Kidney (tissue), 14 donors: ENCODE data around the gene NEU2. TPM values are rescaled to one million over a fixed set of nuclear protein-coding genes. Genes with fewer than 3 reads are reported as not detected.

Source experiments
- DNase-seq, 5 donors: peaks; one replicate each; pipeline ENCODE4 v3.0.0-alpha.2; 2013 to 2020
- FAIRE-seq: peaks from 2 replicates; lab custom pipeline; 2012; peaks lifted over from hg19 to GRCh38; lab: Jason Lieb, UNC
- H3K27ac ChIP-seq, 2 donors: one replicate each; pipeline ENCODE4 v1.7.0; 2013; ENCODE audit warnings: low read depth in 2 of 2, low read length in 2 of 2, inconsistent platforms in 1 of 2
- H3K27me3 ChIP-seq: one replicate; pipeline ENCODE4 v1.7.1; 2013; ENCODE audit warnings: low read length, inconsistent platforms; ENCODE audit not compliant: control insufficient read depth, insufficient read depth
- H3K36me3 ChIP-seq, 3 donors: one replicate each; pipeline versions ENCODE4 v1.7.0 to v1.7.1; 2013; ENCODE audit warnings: low read length in 3 of 3, control low read depth in 1 of 3, inconsistent platforms in 1 of 3; ENCODE audit not compliant: insufficient read depth in 3 of 3, control insufficient read depth in 2 of 3
- H3K4me1 ChIP-seq, 3 donors: one replicate each; pipeline versions ENCODE4 v1.7.0 to v1.7.1; 2013; ENCODE audit warnings: low read length in 3 of 3, inconsistent platforms in 1 of 3, low read depth in 1 of 3; ENCODE audit not compliant: control insufficient read depth in 2 of 3, insufficient read depth in 2 of 3
- H3K4me3 ChIP-seq, 3 donors: one replicate each; pipeline versions ENCODE4 v1.7.0 to v1.8.1; 2013; ENCODE audit warnings: low read length in 3 of 3, control low read depth in 1 of 3, inconsistent platforms in 1 of 3
- H3K9ac ChIP-seq, 3 donors: one replicate each; pipeline versions ENCODE4 v1.7.0 to v1.7.1; 2013; ENCODE audit warnings: low read length in 3 of 3, control low read depth in 1 of 3, inconsistent platforms in 1 of 3
- H3K9me3 ChIP-seq, 3 donors: one replicate each; pipeline versions ENCODE4 v1.7.0 to v1.7.1; 2013; ENCODE audit warnings: low read length in 3 of 3, control low read depth in 1 of 3, inconsistent platforms in 1 of 3; ENCODE audit not compliant: control insufficient read depth in 2 of 3, insufficient read depth in 1 of 3
- CTCF ChIP-seq: IDR thresholded peaks from 3 replicates; pipeline ENCODE4 v1.5.1; 2012; ENCODE audit warnings: mild to moderate bottlenecking, moderate library complexity, borderline replicate concordance; ENCODE audit not compliant: insufficient read depth; ENCODE audit errors: extremely low read depth
- intact Hi-C: fragments of 100-400 bp; cut with DNase I; formaldehyde crosslinking; loops from one replicate; pipeline ENCODE4 v1.11.1; 2022
- polyA plus RNA-seq: library from polyadenylated mRNA; stranded (reverse); fragments of 350-450 nt; fragmentation: Illumina TruSeq; extraction: RNeasy Lipid Tissue Mini Kit (QIAGEN cat#74804); gene quantifications from one replicate; pipeline ENCODE4 v1.2.3, GENCODE V29; 2014; ENCODE audit warnings: low read depth, low replicate concordance; ENCODE audit not compliant: insufficient read depth
- total RNA-seq: library from RNA; stranded (reverse); fragmentation: NEBNext Ultra II Directional; extraction: Animal tissue kit (Norgen Biotek cat#: 25700); gene quantifications from one replicate; pipeline ENCODE4 v1.2.1, GENCODE V29; 2021
- donor health status: control.
- donor health status: control.
- donor health status: control.
- donor health status: control.
- donor health status: control.
- donor health status: DM: yes; HTN: yes; CAD: no.
- donor health status: Normal renal cell carcinoma (clear cell type).

Gene NEU2
- total and polyA plus RNA-seq, 2 donors from 2014 or later, result not detected

- peak in 2 of 5 donors; percentile 10 to 45 for DNase-seq
- Histone ChIP-seq H3K4me1 (peaks cover 0 to 20% (median 8%) of the 10 kb centered on the region in 3 donors), H3K27me3 (no peaks in the 10 kb centered on the region), H3K36me3 (no peaks in the 10 kb centered on the region), H3K4me3 (no peak overlapping the region), H3K9me3 (no peaks in the 10 kb centered on the region), H3K9ac (no peak overlapping the region), H3K27ac (peak overlapping the region; percentile 30 to 86)
- no peak for TF ChIP-seq CTCF
- no peak for FAIRE-seq
- intact Hi-C loops, result no loop called here
These were observed 50.7 kb downstream of the NEU2 start for GRCh38 chr2:233082931-233083755.

GRCh38 chr2:233083782-233084181 lies 51.3 kb downstream of the NEU2 start:
- no peak for TF ChIP-seq CTCF
- no peaks in the 10 kb centered on the region for H3K36me3 ChIP-seq
- H3K27ac ChIP-seq, result peak overlapping the region; percentile 30 to 86
- H3K4me1 ChIP-seq, result peaks cover 0 to 20% (median 8%) of the 10 kb centered on the region in 3 donors
- no peaks in the 10 kb centered on the region for H3K27me3 ChIP-seq
- no peaks in the 10 kb centered on the region for H3K9me3 ChIP-seq
- DNase-seq, result peak in 2 of 5 donors; percentile 2 to 32
- intact Hi-C loops, result no loop called here
- H3K4me3 ChIP-seq, result no peak overlapping the region
- FAIRE-seq, result no peak
- H3K9ac ChIP-seq, result no peak overlapping the region

DNA sequence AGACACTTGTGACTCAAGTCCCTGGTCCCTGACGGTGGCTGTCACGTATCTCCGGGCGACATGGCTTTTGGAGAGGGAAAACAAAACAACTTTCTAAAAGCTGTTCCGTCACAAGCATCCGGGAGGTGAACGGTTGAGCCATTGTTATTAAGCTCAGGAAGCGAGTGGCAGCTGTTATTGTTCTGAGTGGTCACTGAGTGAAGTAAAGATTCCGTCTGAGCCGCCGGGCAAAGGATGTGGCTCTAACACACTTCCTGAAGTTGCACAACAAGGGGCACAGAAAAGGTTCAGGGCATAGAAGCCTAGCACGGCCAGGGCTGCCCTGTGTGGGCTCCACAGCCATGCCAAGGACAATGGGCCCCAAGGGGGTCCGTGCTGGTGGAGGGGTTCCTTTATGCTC lies 52.0 kb downstream of the NEU2 start:
- DNase-seq, result peak in 3 of 5 donors; percentile 29 to 80 (median 67)
- FAIRE-seq, result no peak
- TF ChIP-seq CTCF, result no peak

More for the DNA sequence above, 52.0 kb downstream of the NEU2 start:
- peaks cover 0 to 18% (median 8%) of the 10 kb centered on the region in 3 donors for H3K4me1 ChIP-seq
- H3K9ac ChIP-seq, result no peak overlapping the region
- intact Hi-C loops, result no loop called here
- no peaks in the 10 kb centered on the region for H3K27me3 ChIP-seq
- no peaks in the 10 kb centered on the region for H3K36me3 ChIP-seq
- no peaks in the 10 kb centered on the region for H3K9me3 ChIP-seq
- no peak overlapping the region for H3K4me3 ChIP-seq
- peak overlapping the region in 1 of 2 donors; percentile 60 for H3K27ac ChIP-seq

Other genes with a start within 250 kb of the NEU2 start
- 2.7 TPM for gene SNORC, start 162.4 kb upstream of the NEU2 start, total RNA-seq
- gene SNORC, start 162.4 kb upstream of the NEU2 start, polyA plus RNA-seq, result 3.3 TPM
- gene NGEF, start 19.4 kb upstream of the NEU2 start, total RNA-seq, result 4.8 TPM
- 5.3 TPM for gene NGEF, start 19.4 kb upstream of the NEU2 start, polyA plus RNA-seq
- gene INPP5D, start 27.7 kb downstream of the NEU2 start, total RNA-seq, result 29.6 TPM
- 2.6 TPM for gene INPP5D, start 27.7 kb downstream of the NEU2 start, polyA plus RNA-seq
- gene ATG16L1, start 219.0 kb downstream of the NEU2 start, total RNA-seq, result 30.8 TPM
- 11.7 TPM for gene ATG16L1, start 219.0 kb downstream of the NEU2 start, polyA plus RNA-seq